Measurements from ENCODE around the gene CSN1S1. TPM values are rescaled to one million over a fixed set of nuclear protein-coding genes. Genes with fewer than 3 reads are reported as not detected.

CSN1S1 gene
- total and polyA plus RNA-seq, 2 experiments from 2014 or later, result not detected

DNA sequence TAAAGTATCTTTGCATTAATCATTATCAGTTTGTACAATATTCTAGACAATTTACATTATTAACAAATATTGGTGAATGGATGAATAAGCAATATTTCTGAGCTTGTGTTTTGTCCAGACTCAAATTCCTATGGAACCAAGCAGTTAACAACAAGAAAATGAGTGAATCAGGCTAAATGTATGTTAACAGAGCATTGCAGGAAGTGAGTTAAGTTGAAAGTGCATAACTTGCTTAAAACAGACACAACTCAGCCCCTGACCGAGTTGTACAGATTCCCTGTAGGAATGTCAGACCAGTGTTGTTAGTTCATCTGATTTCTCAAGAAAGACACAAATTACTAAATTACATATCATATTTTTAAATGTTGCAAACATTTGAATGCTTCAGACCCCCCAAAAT is 23.7 kb upstream of the CSN1S1 start:
- Histone ChIP-seq H3K27me3 (no peaks in the 10 kb centered on the region), H3K79me2 (no peaks in the 10 kb centered on the region), H3K36me3 (replicated peaks; ENCODE audit: insufficient read depth, low read depth) (no peaks in the 10 kb centered on the region), H3K4me1 (ENCODE audit: insufficient read depth) (no peaks in the 10 kb centered on the region), H3K9me2 (replicated peaks; ENCODE audit: insufficient read depth) (no peaks in the 10 kb centered on the region), H3K4me3 (no peak overlapping the region), H2AFZ (no peak overlapping the region), H3K27ac (no peak overlapping the region), H3K9me3 (ENCODE audit: low read depth) (no peaks in the 10 kb centered on the region), H3K4me2 (no peak overlapping the region), H4K20me1 (ENCODE audit: insufficient read depth, poor library complexity, severe bottlenecking) (no peaks in the 10 kb centered on the region)
- no peak for DNase-seq (ENCODE audit: low spot score)
- WGBS (ENCODE audit: low lambda C conversion rate, missing lambda C conversion rate), result 46% methylated on average over 1 of the region's 1 CpG
- no peak for TF ChIP-seq EZH2phosphoT487 (IDR thresholded peaks at IDR 0.05; ENCODE audit: low read depth, severe bottlenecking, unreplicated experiment)
- TF ChIP-seq, protein P1, sequence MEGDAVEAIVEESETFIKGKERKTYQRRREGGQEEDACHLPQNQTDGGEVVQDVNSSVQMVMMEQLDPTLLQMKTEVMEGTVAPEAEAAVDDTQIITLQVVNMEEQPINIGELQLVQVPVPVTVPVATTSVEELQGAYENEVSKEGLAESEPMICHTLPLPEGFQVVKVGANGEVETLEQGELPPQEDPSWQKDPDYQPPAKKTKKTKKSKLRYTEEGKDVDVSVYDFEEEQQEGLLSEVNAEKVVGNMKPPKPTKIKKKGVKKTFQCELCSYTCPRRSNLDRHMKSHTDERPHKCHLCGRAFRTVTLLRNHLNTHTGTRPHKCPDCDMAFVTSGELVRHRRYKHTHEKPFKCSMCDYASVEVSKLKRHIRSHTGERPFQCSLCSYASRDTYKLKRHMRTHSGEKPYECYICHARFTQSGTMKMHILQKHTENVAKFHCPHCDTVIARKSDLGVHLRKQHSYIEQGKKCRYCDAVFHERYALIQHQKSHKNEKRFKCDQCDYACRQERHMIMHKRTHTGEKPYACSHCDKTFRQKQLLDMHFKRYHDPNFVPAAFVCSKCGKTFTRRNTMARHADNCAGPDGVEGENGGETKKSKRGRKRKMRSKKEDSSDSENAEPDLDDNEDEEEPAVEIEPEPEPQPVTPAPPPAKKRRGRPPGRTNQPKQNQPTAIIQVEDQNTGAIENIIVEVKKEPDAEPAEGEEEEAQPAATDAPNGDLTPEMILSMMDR (IDR thresholded peaks at IDR 0.05; ENCODE audit: poor library complexity), result no peak
- no peak for TF ChIP-seq EZH2 (IDR thresholded peaks at IDR 0.05; ENCODE audit: borderline replicate concordance)

- Histone ChIP-seq H3K9me3 (ENCODE audit: low read depth) (no peaks in the 10 kb centered on the region), H2AFZ (no peak overlapping the region), H3K27ac (no peak overlapping the region), H3K4me1 (ENCODE audit: insufficient read depth) (no peaks in the 10 kb centered on the region), H3K36me3 (replicated peaks; ENCODE audit: insufficient read depth, low read depth) (no peaks in the 10 kb centered on the region), H4K20me1 (ENCODE audit: insufficient read depth, poor library complexity, severe bottlenecking) (no peaks in the 10 kb centered on the region), H3K9me2 (replicated peaks; ENCODE audit: insufficient read depth) (no peaks in the 10 kb centered on the region), H3K4me3 (no peak overlapping the region), H3K4me2 (no peak overlapping the region), H3K27me3 (no peaks in the 10 kb centered on the region), H3K79me2 (no peaks in the 10 kb centered on the region)
- DNase-seq (ENCODE audit: low spot score), result no peak
- TF ChIP-seq, protein P1 (IDR thresholded peaks at IDR 0.05; ENCODE audit: poor library complexity), result no peak
- no peak for TF ChIP-seq EZH2phosphoT487 (IDR thresholded peaks at IDR 0.05; ENCODE audit: low read depth, severe bottlenecking, unreplicated experiment)
- no peak for TF ChIP-seq EZH2 (IDR thresholded peaks at IDR 0.05; ENCODE audit: borderline replicate concordance)
- 97% methylated on average over 4 of the region's 4 CpGs for WGBS (ENCODE audit: low lambda C conversion rate, missing lambda C conversion rate)
These were observed 21.7 kb upstream of the CSN1S1 start for GRCh38 chr4:69909195-69909594.

DNA sequence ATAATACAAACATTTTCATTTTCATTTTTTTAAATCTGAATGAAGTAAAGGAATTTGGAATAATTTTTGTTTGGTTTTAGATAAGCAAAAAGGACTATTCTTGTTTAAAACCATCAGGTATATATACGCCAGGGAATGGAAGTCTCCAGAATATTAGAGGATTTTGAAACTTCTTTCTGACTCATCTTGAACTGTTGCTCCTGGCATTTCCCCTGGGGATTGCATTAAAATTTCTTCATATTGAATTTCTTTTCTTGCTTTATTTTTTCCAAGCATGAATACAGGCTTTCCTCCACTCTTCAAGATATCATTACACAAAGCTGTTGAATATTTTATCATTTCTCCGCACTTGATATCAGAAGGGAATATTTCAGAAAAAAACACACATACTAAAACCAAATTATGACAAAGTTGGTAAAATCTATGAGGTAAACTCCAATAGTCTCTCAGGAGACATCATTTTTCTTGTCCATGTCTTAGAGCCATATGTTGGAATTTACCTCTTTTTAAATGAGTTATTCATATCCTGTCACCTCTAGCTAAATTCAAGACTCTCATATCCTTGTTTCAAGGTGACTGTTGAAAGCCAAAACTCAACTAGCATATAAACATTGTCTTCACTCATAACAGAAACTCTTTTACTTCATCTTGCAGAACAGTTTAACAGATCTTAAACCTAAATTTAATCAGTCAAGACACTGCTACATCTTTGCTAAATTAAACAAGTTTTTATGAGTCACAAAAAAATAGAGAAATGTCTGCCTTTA is 20.7 kb upstream of the CSN1S1 start:
- Histone ChIP-seq H3K9me2 (replicated peaks; ENCODE audit: insufficient read depth) (no peaks in the 10 kb centered on the region), H3K36me3 (replicated peaks; ENCODE audit: insufficient read depth, low read depth) (no peaks in the 10 kb centered on the region), H3K4me3 (no peak overlapping the region), H3K4me2 (no peak overlapping the region), H3K27ac (no peak overlapping the region), H3K79me2 (no peaks in the 10 kb centered on the region), H3K4me1 (ENCODE audit: insufficient read depth) (no peaks in the 10 kb centered on the region), H2AFZ (no peak overlapping the region), H3K27me3 (no peaks in the 10 kb centered on the region), H4K20me1 (ENCODE audit: insufficient read depth, poor library complexity, severe bottlenecking) (no peaks in the 10 kb centered on the region), H3K9me3 (ENCODE audit: low read depth) (no peaks in the 10 kb centered on the region)
- WGBS (ENCODE audit: low lambda C conversion rate, missing lambda C conversion rate), result 76% methylated on average over 2 of the region's 2 CpGs
- DNase-seq (ENCODE audit: low spot score), result no peak
- TF ChIP-seq EZH2phosphoT487 (IDR thresholded peaks at IDR 0.05; ENCODE audit: low read depth, severe bottlenecking, unreplicated experiment), result no peak
- TF ChIP-seq EZH2 (IDR thresholded peaks at IDR 0.05; ENCODE audit: borderline replicate concordance), result no peak
- TF ChIP-seq, protein P1 (IDR thresholded peaks at IDR 0.05; ENCODE audit: poor library complexity), result no peak

Measured in hepatocyte (in vitro differentiated cells).